Thymus (tissue), 14 donors: ENCODE results near the gene KCNIP4. TPM values are rescaled to one million over a fixed set of nuclear protein-coding genes. Genes with fewer than 3 reads are reported as not detected.
"Not testable (repeated sequence)": the region's sequence is repeated elsewhere in the genome, so short reads cannot be mapped to it uniquely, and the experiment has no call there.

Experiments used
- DNase-seq, 9 donors: peaks; one replicate each; pipeline ENCODE4 v3.0.0-alpha.2; 2013; ENCODE audit warnings: low spot score in 9 of 9, low read depth in 6 of 9, missing footprints in 1 of 9
- H3K27ac ChIP-seq, 2 donors: one replicate each; pipeline ENCODE4 v1.5.1; 2013; ENCODE audit warnings: control low read depth in 1 of 2, low read depth in 1 of 2, low read length in 1 of 2, mild to moderate bottlenecking in 1 of 2, moderate library complexity in 1 of 2
- H3K27me3 ChIP-seq, 2 donors: one replicate each; pipeline ENCODE4 v1.5.1; 2013; ENCODE audit warnings: low read length in 1 of 2; ENCODE audit not compliant: control insufficient read depth in 2 of 2, insufficient read depth in 1 of 2
- H3K36me3 ChIP-seq, 2 donors: one replicate each; pipeline ENCODE4 v1.5.1; 2013; ENCODE audit warnings: low read length in 1 of 2, mild to moderate bottlenecking in 1 of 2, moderate library complexity in 1 of 2; ENCODE audit not compliant: control insufficient read depth in 2 of 2, insufficient read depth in 2 of 2
- H3K4me1 ChIP-seq, 2 donors: one replicate each; pipeline ENCODE4 v1.5.1; 2013; ENCODE audit warnings: low read length in 2 of 2; ENCODE audit not compliant: control insufficient read depth in 2 of 2, insufficient read depth in 2 of 2
- H3K4me3 ChIP-seq, 2 donors: one replicate each; pipeline ENCODE4 v1.5.1; 2013; ENCODE audit warnings: low read length in 2 of 2, control low read depth in 1 of 2, mild to moderate bottlenecking in 1 of 2
- H3K9me3 ChIP-seq, 2 donors: one replicate each; pipeline ENCODE4 v1.5.1; 2013; ENCODE audit warnings: low read length in 1 of 2, mild to moderate bottlenecking in 1 of 2; ENCODE audit not compliant: control insufficient read depth in 2 of 2, insufficient read depth in 1 of 2
- WGBS: extraction: QIAGEN DNeasy Blood & Tissue Kit; methylation state at CpG from one replicate; pipeline ENCODE4 v1.1.7; 2013; 5-methylcytosine and 5-hydroxymethylcytosine counted together
- long read RNA-seq, 10 donors: transcript quantifications; one replicate each; lab custom pipeline, GENCODE V29; 2026
- polyA plus RNA-seq: library from polyadenylated mRNA; stranded (reverse); fragments of 200-250 nt; gene quantifications from one replicate; pipeline ENCODE4 v1.2.3, GENCODE V29; 2013
- total RNA-seq: library from RNA; stranded (reverse); fragments of 120-200 nt; gene quantifications from one replicate; pipeline ENCODE4 v1.2.4, GENCODE V29; 2013
- donor health status: healthy.

Gene KCNIP4
- not detected for total RNA-seq
- 0.07 TPM for polyA plus RNA-seq
- long read RNA-seq, donor 1 = 0 reads
- long read RNA-seq, donor 2 = 0 reads
- long read RNA-seq, donor 3 = 0 reads
- long read RNA-seq, donor 4 = 0 reads
- long read RNA-seq, donor 5 = 0 reads
- long read RNA-seq, donor 6 = 0 reads
- long read RNA-seq, donor 7 = 0 reads
- long read RNA-seq, donor 8 = 0 reads
- long read RNA-seq, donor 9 = 0 reads
- long read RNA-seq, donor 10 = 0 reads

DNA sequence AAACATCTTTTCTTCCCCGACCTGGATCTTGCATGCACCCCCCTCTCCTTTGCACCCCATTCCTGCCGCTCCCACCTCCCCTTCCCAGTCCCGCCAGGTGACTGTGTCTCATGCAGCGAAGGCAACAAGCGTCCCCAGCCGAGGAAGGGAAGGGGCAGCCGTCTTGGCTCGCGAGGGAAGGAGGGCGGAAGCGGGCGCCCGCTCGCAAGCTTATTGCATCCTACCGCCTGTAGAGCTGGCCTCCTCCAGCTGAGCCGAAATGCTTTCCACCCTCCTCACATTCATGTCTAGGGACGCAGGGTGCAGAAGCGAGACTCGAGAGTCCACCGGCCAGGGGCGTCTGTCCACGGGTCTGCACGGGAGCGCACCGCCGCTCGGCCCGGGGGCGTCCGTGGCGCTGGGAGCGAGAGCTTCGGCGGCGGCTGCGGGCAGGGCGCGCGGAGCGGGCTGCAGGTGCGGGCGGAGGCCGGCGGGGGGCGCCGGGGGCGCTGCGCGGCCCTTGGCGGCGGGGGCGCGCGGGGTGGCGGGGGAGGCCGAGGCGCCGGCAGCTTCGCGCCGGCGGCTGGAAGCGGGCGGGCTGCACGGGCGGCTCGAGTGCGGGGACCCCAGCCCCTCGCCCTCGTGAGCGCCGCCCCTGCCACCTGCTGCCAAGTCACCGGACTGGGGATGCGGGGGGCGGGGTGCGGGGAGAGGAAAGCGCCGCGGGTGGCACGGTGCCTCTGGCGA lies at the start of gene KCNIP4:
KCNIP4 (minus strand) TSS at position 426 of the 726 bp plus-strand sequence.
- H3K27me3 ChIP-seq = peaks cover 17 to 31% of the 10 kb centered on the region in 2 donors
- H3K4me1 ChIP-seq = peaks cover 0 to 3% of the 10 kb centered on the region in 2 donors
- H3K27ac ChIP-seq = no peak within 1 kb of the TSS
- H3K9me3 ChIP-seq = no peaks in the 10 kb centered on the region
- WGBS = 3% methylated on average over 81 of the region's 81 CpGs
- H3K36me3 ChIP-seq = no peaks in the 10 kb centered on the region
- H3K4me3 ChIP-seq = peak within 1 kb of the TSS in 1 of 2 donors; percentile 23
- peak in 1 of 9 donors; percentile 4 for DNase-seq

DNA sequence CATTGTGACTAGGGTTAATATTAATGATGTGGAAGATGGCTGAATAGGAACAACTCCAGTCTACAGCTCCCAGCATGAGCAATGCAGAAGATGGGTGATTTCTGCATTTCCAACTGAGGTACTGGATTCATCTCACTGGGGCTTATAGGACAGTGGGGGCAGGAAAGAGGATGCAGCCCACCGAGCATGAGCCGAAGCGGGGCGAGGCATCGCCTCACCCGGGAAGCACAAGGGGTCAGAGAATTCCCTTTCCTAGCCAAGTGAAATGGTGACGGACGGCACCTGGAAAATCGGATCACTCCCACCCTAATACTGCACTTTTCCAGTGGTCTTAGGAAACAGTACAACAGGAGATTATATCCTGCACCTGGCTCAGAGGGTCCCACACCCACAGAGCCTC lies 48.0 kb upstream of the KCNIP4 start:
- 98% methylated on average over 9 of the region's 9 CpGs for WGBS
- not testable (repeated sequence) for H3K4me3 ChIP-seq, H3K27ac ChIP-seq, H3K36me3 ChIP-seq, H3K27me3 ChIP-seq, H3K4me1 ChIP-seq, H3K9me3 ChIP-seq, DNase-seq

GRCh38 chr4:21992330-21992729 lies 43.8 kb upstream of the KCNIP4 start:
- 94% methylated on average over 1 of the region's 1 CpG for WGBS
- no peak for DNase-seq
- no peaks in the 10 kb centered on the region for H3K9me3 ChIP-seq
- H3K4me3 ChIP-seq = no peak overlapping the region
- no peaks in the 10 kb centered on the region for H3K27me3 ChIP-seq
- no peak overlapping the region for H3K27ac ChIP-seq
- no peaks in the 10 kb centered on the region for H3K36me3 ChIP-seq
- H3K4me1 ChIP-seq = no peaks in the 10 kb centered on the region

- WGBS = 87% methylated on average over 1 of the region's 1 CpG
- Histone ChIP-seq H3K27me3 (no peaks in the 10 kb centered on the region), H3K9me3 (no peaks in the 10 kb centered on the region), H3K36me3 (no peaks in the 10 kb centered on the region), H3K27ac (no peak overlapping the region), H3K4me3 (no peak overlapping the region), H3K4me1 (no peaks in the 10 kb centered on the region)
- DNase-seq = no peak
Measured at GRCh38 chr4:21991562-21991961, 43.0 kb upstream of the KCNIP4 start.

- H3K9me3 ChIP-seq = no peaks in the 10 kb centered on the region
- no peaks in the 10 kb centered on the region for H3K4me1 ChIP-seq
- no peak overlapping the region for H3K27ac ChIP-seq
- H3K36me3 ChIP-seq = no peaks in the 10 kb centered on the region
- no peak for DNase-seq
- no peak overlapping the region for H3K4me3 ChIP-seq
- H3K27me3 ChIP-seq = no peaks in the 10 kb centered on the region
- WGBS = 74% methylated on average over 2 of the region's 2 CpGs
Measured at GRCh38 chr4:21991050-21991449, 42.5 kb upstream of the KCNIP4 start.

- no peaks in the 10 kb centered on the region for H3K4me1 ChIP-seq
- 36% methylated on average over 1 of the region's 1 CpG for WGBS
- no peaks in the 10 kb centered on the region for H3K27me3 ChIP-seq
- H3K4me3 ChIP-seq = no peak overlapping the region
- no peak for DNase-seq
- no peaks in the 10 kb centered on the region for H3K9me3 ChIP-seq
- H3K27ac ChIP-seq = no peak overlapping the region
- no peaks in the 10 kb centered on the region for H3K36me3 ChIP-seq
Measured at GRCh38 chr4:21989351-21989750, 40.8 kb upstream of the KCNIP4 start.

DNA sequence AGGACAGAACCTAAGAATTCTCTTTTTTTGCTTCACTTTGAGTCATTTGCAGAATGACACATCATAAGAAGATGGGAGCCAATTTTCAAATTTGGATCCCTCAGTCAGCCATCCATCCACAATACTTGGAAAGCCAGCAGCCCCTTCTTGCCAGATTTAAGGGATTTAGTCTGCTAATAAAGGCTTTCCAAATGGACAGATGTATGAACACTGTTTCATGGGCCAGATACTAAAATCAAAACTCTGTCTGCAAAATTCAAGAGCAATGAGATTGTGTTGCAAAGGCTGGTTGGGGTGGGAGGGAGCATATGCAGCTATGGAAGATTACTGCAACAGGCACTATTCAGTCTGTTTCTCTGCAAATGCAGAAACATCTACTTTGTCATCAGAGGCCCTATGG lies 37.7 kb upstream of the KCNIP4 start:
- Histone ChIP-seq H3K36me3 (no peaks in the 10 kb centered on the region), H3K27me3 (no peaks in the 10 kb centered on the region), H3K27ac (no peak overlapping the region), H3K9me3 (no peaks in the 10 kb centered on the region), H3K4me1 (no peaks in the 10 kb centered on the region), H3K4me3 (no peak overlapping the region)
- DNase-seq = no peak

GRCh38 chr4:21982087-21982486 lies 33.5 kb upstream of the KCNIP4 start:
- Histone ChIP-seq H3K4me3 (no peak overlapping the region), H3K27me3 (no peaks in the 10 kb centered on the region), H3K9me3 (no peaks in the 10 kb centered on the region), H3K36me3 (no peaks in the 10 kb centered on the region), H3K4me1 (no peaks in the 10 kb centered on the region), H3K27ac (no peak overlapping the region)
- DNase-seq = no peak
- WGBS = 79% methylated on average over 1 of the region's 1 CpG

DNA sequence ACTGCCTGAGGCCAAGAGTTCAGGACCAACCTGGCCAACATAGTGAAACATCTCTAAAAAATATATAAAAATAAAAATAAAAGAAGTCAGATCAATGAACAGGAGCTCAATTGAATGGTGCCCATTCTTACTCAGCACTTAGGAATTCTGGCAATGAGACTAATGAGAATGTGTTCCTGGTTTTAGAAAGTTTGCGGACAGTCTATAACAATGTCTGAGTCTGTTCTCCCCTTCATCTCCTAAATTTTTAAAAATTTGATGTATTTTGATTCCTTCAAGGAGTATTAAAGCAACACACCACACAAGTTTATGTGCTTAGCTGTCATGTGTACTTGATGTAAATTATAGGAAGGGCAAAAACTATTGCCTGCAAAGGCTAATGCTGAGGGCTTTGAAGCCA lies 30.6 kb upstream of the KCNIP4 start:
- DNase-seq = no peak
- Histone ChIP-seq H3K27ac (no peak overlapping the region), H3K27me3 (no peaks in the 10 kb centered on the region), H3K36me3 (no peaks in the 10 kb centered on the region), H3K4me3 (no peak overlapping the region), H3K4me1 (no peaks in the 10 kb centered on the region), H3K9me3 (no peaks in the 10 kb centered on the region)
- WGBS = 99% methylated on average over 1 of the region's 1 CpG
